GM19043 (cell line): ENCODE measurements around the gene TEKT3.

Experiments used
- ATAC-seq: cut with Tn5 transposase; IDR thresholded peaks from one replicate; pipeline ENCODE4 v1.9.1; 2021; ENCODE audit warnings: low read depth; ENCODE audit not compliant: unreplicated experiment

TEKT3 gene

GRCh38 chr17:15298176-15298575 lies 43.2 kb downstream of the TEKT3 start:
- no peak for ATAC-seq

GRCh38 chr17:15293558-15293957 lies 47.8 kb downstream of the TEKT3 start:
- ATAC-seq: no peak

DNA sequence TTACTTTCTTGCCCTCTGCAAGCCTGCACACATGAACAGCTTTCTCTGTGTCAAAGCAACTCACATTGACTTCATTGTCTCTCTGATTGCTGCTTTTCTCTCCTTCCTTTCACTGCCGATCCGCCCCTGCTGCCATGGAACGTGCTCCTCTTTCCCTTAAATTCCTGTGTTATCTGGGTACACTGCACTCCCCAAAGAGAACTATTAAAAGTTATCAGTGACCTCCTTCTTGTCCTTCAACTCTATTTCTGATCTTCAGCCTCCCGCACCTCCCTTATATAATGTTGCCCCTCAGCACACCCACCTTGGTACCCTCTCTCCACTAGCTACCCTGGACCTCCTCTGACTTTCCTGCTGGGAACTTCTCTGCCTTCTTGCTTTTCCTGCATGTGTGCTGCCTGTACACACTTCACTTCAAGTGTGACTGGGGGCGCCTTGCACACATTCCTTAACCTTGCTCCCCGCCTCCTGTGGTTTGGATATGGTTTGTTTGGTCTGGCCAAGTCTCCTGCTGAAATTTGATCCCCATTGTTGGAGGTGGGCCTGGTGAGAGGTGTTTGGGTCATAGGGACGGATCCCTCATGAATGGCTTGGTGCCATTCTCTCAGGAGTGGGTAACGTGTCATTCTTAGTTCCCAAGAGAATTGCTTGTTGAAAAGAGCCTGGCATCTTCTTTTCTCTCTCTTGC lies 49.6 kb downstream of the TEKT3 start:
- ATAC-seq: no peak

- no peak for ATAC-seq
These were observed 50.8 kb downstream of the TEKT3 start for GRCh38 chr17:15290605-15291004.

DNA sequence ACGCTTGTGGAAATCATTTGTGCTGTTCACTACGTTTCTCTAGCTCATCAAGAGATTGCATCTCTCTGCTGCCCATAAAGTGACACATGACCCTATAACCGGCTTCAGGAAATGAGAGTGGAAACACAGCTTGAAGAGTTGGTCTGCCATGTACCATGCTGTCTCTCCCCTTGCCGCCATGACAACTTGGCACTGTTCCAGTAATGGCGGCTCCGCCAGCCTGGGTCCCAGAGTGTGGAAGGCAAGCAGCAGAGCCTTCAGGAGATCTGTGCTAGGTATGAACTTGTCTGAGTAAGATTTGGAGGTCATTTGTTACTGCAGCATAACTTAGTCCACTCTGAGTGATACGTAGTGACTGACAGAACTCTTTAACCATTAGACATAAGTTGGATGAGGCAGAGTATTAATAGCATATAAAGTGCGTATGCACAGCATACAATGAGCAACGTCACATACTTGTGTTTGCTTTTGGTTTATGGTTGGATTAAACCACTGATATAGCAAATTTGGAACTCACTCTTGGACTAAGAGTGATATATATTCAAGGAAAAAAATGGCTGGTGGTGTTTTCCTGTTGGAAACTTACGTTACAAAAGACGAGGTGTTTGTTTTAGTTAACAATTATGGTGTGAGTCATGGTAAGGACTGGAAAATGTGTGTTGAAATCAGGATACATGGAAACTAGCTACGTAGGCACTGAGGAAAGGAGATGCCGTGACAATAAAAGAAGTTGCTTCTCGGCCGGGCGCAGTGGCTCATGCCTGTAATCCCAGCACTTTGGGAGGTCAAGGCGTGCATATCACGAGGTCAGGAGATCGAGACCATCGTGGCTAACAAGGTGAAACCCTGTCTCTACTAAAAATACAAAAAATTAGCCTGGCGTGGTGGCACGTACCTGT lies 51.9 kb downstream of the TEKT3 start:
- ATAC-seq: no peak

GRCh38 chr17:15288859-15289258 lies 52.5 kb downstream of the TEKT3 start:
- no peak for ATAC-seq

- ATAC-seq: no peak
These were observed 53.7 kb downstream of the TEKT3 start for GRCh38 chr17:15287538-15288267.

DNA sequence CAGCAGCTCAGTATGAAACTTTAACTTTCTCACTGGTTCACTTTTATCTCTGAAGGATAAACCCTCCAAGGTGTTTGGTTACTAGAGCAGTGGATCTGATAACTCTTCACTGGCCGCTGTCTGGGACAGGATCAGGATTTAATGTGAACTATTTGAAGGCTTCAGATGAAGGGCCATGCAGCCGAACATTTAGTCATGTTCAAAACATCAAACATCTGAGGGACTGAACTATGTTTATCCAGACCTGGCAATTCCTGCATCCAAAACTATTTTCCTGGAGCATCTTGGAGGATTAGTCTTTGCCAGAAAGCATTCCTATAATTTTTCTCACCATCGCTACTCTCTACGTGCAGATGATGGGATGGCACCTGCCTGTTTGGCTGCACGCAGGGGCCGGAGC lies 55.9 kb downstream of the TEKT3 start:
- no peak for ATAC-seq

DNA sequence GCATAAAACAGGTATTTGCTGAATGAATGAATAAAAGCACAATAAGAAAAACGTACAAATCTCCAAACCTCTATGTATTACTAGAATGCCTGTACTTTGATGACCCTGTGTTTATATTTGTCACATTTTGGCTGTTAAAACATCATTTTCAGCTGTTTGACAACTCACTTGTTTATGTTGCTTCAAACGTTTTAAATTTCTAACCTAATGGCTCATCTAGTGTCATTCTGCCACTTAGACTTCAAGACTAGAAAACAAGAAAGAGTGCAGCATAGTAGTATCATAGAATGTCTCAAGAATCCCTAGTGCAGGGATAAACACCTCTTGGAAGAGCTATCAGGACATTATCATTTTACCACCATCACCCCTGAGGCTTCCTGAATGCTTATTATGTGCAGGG lies 56.9 kb downstream of the TEKT3 start:
- no peak for ATAC-seq

GRCh38 chr17:15284107-15284506 lies 57.3 kb downstream of the TEKT3 start:
- no peak for ATAC-seq

GRCh38 chr17:15281909-15282308 lies 59.5 kb downstream of the TEKT3 start:
- no peak for ATAC-seq

DNA sequence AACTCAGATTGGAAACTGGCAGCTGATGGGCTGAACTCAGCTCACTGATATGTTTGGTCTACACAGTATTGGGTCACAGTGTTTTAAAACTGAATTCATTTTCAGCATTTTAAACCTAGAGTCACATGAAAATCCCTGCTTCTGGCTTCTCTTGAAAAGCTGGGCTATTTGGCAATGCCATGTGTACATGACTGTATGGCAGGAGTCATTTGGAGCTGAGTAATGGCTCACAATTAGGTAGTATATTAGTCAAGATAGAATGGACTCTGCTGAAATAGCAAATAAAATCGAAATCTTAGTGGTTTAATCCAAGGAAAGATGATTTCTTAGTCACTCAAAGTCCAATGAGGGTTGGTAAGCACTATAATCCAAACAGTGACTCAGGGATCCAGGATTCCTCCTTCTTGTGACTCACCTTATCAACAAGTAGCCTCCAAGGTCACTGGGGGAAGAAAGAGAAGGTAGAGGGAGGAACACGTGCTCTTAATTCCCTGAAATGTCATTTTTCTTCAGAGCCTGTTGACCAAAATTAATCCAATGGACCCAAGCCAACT lies 62.4 kb downstream of the TEKT3 start:
- ATAC-seq: no peak

DNA sequence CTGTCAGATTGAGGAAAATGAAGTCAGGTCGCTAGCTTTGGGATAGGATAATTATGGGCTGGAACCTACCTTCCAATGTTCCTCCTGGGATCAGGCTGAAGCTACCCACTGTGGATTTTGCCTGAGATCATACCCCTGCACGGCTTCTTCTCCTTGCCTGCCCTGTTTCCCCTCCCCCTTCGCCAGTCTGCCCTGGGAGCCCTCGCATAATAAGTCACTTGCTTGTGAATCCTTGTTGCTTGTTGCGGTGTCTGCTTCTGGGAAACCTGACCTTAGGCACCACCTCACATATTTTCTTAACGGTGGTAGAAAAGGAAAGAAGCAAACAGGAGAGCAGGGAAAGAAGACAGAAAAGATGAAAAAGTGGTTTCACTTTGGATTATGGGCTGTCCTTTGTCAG lies 63.0 kb downstream of the TEKT3 start:
- ATAC-seq: no peak

- no peak for ATAC-seq
These were observed 67.4 kb downstream of the TEKT3 start for GRCh38 chr17:15274017-15274416.

GRCh38 chr17:15273141-15273793 lies 68.1 kb downstream of the TEKT3 start:
- no peak for ATAC-seq

GRCh38 chr17:15271741-15272140 lies 69.7 kb downstream of the TEKT3 start:
- ATAC-seq: no peak

- no peak for ATAC-seq
These were observed 70.6 kb downstream of the TEKT3 start for GRCh38 chr17:15270628-15271381.

- no peak for ATAC-seq
These were observed 71.7 kb downstream of the TEKT3 start for GRCh38 chr17:15269780-15270089.

- no peak for ATAC-seq
These were observed 72.2 kb downstream of the TEKT3 start for GRCh38 chr17:15269087-15269779.
